SK-N-SH (cell line): ENCODE measurements around the gene SAMD4B.

Experiments
- NFIC ChIP-seq: IDR thresholded peaks from 2 replicates; pipeline ENCODE4 v1.4.0; 2012; ENCODE audit warnings: borderline replicate concordance
- POLR2AphosphoS5 ChIP-seq: IDR thresholded peaks from 2 replicates; pipeline ENCODE4 v1.6.1; 2012; ENCODE audit warnings: low read depth, low read length
- SIN3A ChIP-seq: IDR thresholded peaks from 2 replicates; pipeline ENCODE4 v1.6.1; 2012; ENCODE audit warnings: low read depth, mild to moderate bottlenecking, low read length, moderate library complexity, borderline replicate concordance
- TF ChIP-seq, protein P1 (sequence below): fragments of 200-600 bp; sonication (generic); IDR thresholded peaks from 2 replicates; pipeline ENCODE4 v1.6.1; 2017; ENCODE audit warnings: antibody characterized with exemption, mild to moderate bottlenecking, moderate library complexity

DNA sequence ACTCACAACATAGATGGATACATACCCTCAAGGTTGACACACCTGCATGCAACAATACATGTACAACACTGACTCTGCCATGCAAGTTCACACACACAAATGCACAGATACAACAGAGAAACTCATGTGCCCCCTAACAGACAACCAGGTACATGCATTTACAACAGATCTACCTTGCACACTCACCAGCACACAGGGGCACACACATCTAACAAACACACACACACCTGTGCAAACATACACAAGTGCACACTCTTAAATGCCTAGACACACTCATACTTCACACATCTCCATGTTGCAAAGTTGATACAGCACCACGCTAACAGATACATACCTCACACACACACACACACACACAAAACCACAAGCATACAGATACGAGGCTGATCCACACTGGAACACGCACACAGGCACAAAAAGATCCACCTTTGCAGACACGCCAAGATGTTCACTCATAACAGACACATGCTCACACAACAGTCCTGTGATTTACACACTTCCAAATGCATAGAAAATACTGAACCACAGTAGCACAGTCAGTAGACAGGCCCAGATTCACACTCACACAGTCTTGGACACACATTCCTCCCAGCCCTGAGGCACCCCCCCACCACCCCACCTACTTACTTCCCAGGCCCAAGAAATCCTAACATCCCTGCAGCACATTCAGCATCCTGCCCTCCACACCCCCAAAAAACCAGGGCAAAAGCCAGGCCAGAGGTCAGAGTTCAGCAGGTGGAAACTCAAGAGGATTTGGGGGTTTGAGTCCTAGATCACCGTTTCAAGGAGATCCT lies 22.9 kb upstream of the SAMD4B start:
- TF ChIP-seq SIN3A (no peak), POLR2AphosphoS5 (no peak), NFIC (no peak)
- TF ChIP-seq, protein P1, sequence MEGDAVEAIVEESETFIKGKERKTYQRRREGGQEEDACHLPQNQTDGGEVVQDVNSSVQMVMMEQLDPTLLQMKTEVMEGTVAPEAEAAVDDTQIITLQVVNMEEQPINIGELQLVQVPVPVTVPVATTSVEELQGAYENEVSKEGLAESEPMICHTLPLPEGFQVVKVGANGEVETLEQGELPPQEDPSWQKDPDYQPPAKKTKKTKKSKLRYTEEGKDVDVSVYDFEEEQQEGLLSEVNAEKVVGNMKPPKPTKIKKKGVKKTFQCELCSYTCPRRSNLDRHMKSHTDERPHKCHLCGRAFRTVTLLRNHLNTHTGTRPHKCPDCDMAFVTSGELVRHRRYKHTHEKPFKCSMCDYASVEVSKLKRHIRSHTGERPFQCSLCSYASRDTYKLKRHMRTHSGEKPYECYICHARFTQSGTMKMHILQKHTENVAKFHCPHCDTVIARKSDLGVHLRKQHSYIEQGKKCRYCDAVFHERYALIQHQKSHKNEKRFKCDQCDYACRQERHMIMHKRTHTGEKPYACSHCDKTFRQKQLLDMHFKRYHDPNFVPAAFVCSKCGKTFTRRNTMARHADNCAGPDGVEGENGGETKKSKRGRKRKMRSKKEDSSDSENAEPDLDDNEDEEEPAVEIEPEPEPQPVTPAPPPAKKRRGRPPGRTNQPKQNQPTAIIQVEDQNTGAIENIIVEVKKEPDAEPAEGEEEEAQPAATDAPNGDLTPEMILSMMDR: no peak
